SK-N-SH treated with all-trans-retinoic acid at 6 μM for 48 hours (cell line): Measurements from ENCODE around the gene LPP.

Experiments used
- ARNTL ChIP-seq: fragments of 450-650 bp; formaldehyde crosslinking; IDR thresholded peaks from 2 replicates; pipeline ENCODE4 v1.5.0; 2020; ENCODE audit warnings: low read depth, mild to moderate bottlenecking, moderate library complexity, borderline replicate concordance
- BACH2 ChIP-seq: fragments of 250-450 bp; sonication (Bioruptor Pico); IDR thresholded peaks from 2 replicates; pipeline ENCODE4 v1.9.0; 2021; ENCODE audit warnings: mild to moderate bottlenecking, borderline replicate concordance
- CSDC2 ChIP-seq: fragments of 250-450 bp; sonication (Bioruptor Pico); IDR thresholded peaks from 2 replicates; pipeline ENCODE4 v1.5.0; 2020; ENCODE audit warnings: mild to moderate bottlenecking, moderate library complexity
- GLIS3 ChIP-seq: fragments of 250-450 bp; sonication (Bioruptor Pico); IDR thresholded peaks from 2 replicates; pipeline ENCODE4 v1.5.0; 2020; ENCODE audit warnings: mild to moderate bottlenecking, moderate library complexity
- PPARA ChIP-seq: fragments of 250-450 bp; sonication (Bioruptor Pico); IDR thresholded peaks from 2 replicates; pipeline ENCODE4 v1.5.0; 2020; ENCODE audit warnings: mild to moderate bottlenecking, borderline replicate concordance
- RARB ChIP-seq: fragments of 250-450 bp; sonication (Bioruptor Pico); IDR thresholded peaks from 2 replicates; pipeline ENCODE4 v1.8.0; 2021; ENCODE audit warnings: mild to moderate bottlenecking, moderate library complexity
- TOX ChIP-seq: fragments of 250-450 bp; sonication (Bioruptor Pico); IDR thresholded peaks from 2 replicates; pipeline ENCODE4 v1.8.0; 2021; ENCODE audit warnings: mild to moderate bottlenecking, moderate library complexity, borderline replicate concordance
- ZFP30 ChIP-seq: fragments of 450-650 bp; formaldehyde crosslinking; IDR thresholded peaks from 2 replicates; pipeline ENCODE4 v1.5.0; 2022; ENCODE audit warnings: mild to moderate bottlenecking, moderate library complexity
- ZNF565 ChIP-seq: fragments of 450-650 bp; formaldehyde crosslinking; conservative IDR thresholded peaks from 2 replicates; pipeline ENCODE4 v1.5.0; 2020; ENCODE audit warnings: low read depth, mild to moderate bottlenecking, moderate library complexity
- ZNF70 ChIP-seq: fragments of 450-650 bp; formaldehyde crosslinking; IDR thresholded peaks from 2 replicates; pipeline ENCODE4 v1.5.0; 2020; ENCODE audit warnings: mild to moderate bottlenecking, moderate library complexity
- TF ChIP-seq, protein P1 (sequence below): fragments of 250-450 bp; sonication (Bioruptor Pico); IDR thresholded peaks from 2 replicates; pipeline ENCODE4 v1.8.0; 2020; ENCODE audit warnings: mild to moderate bottlenecking, moderate library complexity, borderline replicate concordance
- TF ChIP-seq, protein P2 (sequence below): fragments of 250-450 bp; sonication (Bioruptor Pico); IDR thresholded peaks from 2 replicates; pipeline ENCODE4 v1.5.1; 2020; ENCODE audit warnings: low read depth, mild to moderate bottlenecking, moderate library complexity

DNA sequence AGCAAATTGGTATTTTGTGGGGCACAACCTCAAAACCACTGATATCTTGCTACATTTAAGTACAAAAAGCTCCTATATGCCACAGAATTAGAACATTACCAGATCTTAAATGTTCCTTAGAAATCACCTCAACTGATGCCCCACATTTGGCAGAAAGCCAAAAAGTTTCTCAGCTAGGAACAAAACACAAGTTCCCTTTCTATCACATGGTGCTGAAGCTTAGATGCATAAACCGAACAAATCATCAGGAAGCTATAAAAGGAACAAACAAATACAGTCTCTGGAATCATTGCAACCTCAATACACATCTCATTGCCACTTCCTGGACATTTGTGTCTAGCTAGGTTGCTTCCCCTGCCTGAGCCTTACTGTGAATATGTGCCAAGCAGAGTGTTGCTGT lies 492.6 kb downstream of the LPP start:
- TF ChIP-seq TOX (CRISPR knock-in tag) (no peak), GLIS3 (no peak), PPARA (no peak), ZNF565 (CRISPR knock-in tag) (no peak), ARNTL (CRISPR knock-in tag) (no peak), CSDC2 (CRISPR knock-in tag) (no peak), ZFP30 (CRISPR knock-in tag) (no peak), ZNF70 (CRISPR knock-in tag) (no peak), RARB (CRISPR knock-in tag) (no peak), BACH2 (CRISPR knock-in tag) (no peak)
- TF ChIP-seq, protein P1, sequence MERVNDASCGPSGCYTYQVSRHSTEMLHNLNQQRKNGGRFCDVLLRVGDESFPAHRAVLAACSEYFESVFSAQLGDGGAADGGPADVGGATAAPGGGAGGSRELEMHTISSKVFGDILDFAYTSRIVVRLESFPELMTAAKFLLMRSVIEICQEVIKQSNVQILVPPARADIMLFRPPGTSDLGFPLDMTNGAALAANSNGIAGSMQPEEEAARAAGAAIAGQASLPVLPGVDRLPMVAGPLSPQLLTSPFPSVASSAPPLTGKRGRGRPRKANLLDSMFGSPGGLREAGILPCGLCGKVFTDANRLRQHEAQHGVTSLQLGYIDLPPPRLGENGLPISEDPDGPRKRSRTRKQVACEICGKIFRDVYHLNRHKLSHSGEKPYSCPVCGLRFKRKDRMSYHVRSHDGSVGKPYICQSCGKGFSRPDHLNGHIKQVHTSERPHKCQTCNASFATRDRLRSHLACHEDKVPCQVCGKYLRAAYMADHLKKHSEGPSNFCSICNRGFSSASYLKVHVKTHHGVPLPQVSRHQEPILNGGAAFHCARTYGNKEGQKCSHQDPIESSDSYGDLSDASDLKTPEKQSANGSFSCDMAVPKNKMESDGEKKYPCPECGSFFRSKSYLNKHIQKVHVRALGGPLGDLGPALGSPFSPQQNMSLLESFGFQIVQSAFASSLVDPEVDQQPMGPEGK: no peak
- TF ChIP-seq, protein P2, sequence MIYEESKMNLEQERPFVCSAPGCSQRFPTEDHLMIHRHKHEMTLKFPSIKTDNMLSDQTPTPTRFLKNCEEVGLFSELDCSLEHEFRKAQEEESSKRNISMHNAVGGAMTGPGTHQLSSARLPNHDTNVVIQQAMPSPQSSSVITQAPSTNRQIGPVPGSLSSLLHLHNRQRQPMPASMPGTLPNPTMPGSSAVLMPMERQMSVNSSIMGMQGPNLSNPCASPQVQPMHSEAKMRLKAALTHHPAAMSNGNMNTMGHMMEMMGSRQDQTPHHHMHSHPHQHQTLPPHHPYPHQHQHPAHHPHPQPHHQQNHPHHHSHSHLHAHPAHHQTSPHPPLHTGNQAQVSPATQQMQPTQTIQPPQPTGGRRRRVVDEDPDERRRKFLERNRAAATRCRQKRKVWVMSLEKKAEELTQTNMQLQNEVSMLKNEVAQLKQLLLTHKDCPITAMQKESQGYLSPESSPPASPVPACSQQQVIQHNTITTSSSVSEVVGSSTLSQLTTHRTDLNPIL (CRISPR knock-in tag): no peak
